Fibroblast of pulmonary artery (primary cell): Measurements from ENCODE around the gene JAKMIP1.

Experiments used
- DNase-seq: peaks from one replicate; pipeline ENCODE4 v3.0.0-alpha.2; 2010; ENCODE audit warnings: low read depth
- H3K4me3 ChIP-seq: replicated peaks from 2 replicates; pipeline ENCODE4 v1.5.1; 2011; ENCODE audit warnings: low read depth, mild to moderate bottlenecking, control low read depth, low read length, moderate library complexity
- TF ChIP-seq, protein P1 (sequence below): IDR thresholded peaks from 2 replicates; pipeline ENCODE4 v1.5.1; 2011; ENCODE audit warnings: mild to moderate bottlenecking, control low read depth, low read length, inconsistent platforms; ENCODE audit errors: missing control alignments

The JAKMIP1 gene

GRCh38 chr4:6208416-6208815 is 8.1 kb upstream of the JAKMIP1 start:
- H3K4me3 ChIP-seq = no peak overlapping the region
- no peak for DNase-seq
- TF ChIP-seq, protein P1, sequence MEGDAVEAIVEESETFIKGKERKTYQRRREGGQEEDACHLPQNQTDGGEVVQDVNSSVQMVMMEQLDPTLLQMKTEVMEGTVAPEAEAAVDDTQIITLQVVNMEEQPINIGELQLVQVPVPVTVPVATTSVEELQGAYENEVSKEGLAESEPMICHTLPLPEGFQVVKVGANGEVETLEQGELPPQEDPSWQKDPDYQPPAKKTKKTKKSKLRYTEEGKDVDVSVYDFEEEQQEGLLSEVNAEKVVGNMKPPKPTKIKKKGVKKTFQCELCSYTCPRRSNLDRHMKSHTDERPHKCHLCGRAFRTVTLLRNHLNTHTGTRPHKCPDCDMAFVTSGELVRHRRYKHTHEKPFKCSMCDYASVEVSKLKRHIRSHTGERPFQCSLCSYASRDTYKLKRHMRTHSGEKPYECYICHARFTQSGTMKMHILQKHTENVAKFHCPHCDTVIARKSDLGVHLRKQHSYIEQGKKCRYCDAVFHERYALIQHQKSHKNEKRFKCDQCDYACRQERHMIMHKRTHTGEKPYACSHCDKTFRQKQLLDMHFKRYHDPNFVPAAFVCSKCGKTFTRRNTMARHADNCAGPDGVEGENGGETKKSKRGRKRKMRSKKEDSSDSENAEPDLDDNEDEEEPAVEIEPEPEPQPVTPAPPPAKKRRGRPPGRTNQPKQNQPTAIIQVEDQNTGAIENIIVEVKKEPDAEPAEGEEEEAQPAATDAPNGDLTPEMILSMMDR = no peak

DNA sequence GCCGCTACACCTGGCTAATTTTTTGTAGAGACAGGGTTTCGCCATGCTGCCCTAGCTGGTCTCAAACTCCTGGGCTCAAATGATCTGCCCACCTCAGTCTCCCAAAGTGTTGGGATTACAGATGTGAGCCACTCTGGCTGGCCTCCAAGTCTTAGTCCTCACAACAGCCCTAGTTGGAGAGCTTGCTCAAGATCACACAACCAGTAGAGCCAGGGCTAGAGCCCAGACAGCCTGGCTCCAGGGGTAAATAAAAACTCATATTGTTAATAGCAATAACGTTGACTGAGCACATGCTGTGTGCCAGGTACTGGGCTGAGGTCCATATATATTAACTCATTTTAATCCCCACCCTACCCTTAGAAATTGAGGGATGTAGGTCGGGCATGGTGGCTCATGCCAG is 7.3 kb upstream of the JAKMIP1 start:
- no peak overlapping the region for H3K4me3 ChIP-seq
- TF ChIP-seq, protein P1 = no peak
- no peak for DNase-seq

DNA sequence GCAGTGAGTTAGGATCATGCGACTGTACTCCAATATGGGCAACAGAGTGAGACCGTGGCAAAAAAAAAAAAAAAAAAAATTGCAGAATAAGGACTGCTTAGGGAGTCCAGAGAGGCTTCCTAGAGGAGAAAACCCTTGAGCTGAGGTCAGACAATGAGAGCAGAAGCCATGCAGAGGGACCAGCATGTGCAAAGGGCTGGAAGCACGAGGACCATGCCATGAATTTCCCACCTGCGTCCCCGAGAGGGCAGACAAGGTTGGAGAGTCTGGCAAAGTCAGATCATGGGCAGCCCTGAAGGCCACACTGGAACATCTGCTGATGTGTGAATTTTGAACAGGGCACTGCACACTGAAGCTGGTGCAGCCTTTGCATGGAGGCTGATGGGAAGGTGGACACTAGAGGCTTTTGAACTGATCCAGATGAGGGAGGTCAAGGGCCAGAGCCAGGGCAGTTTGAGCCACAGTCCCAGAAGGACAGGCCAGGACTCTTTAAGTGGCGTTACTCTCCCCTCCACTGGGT is 6.5 kb upstream of the JAKMIP1 start:
- no peak overlapping the region for H3K4me3 ChIP-seq
- DNase-seq = no peak
- TF ChIP-seq, protein P1 = no peak

DNA sequence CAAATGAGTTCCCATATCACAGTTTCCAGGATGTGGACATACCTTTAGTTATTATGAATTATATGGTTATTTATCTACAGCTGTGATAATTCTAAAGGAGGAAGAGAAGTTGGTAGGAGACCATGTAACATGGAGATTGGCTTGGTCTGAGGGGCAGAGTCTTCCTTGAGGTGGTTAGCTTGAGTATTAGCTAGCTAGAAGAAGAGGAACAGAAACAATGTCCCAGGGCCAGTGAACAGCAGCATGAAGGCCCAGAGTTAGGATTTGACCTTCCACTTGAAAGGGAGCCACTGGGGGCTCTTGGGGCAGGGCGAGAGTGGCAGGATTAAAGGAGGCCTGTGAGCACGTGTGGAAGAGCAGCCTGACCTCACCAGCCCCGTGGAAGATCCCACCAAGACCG is 5.6 kb upstream of the JAKMIP1 start:
- TF ChIP-seq, protein P1 = no peak
- no peak for DNase-seq

GRCh38 chr4:6205567-6205931 is 5.2 kb upstream of the JAKMIP1 start:
- no peak for DNase-seq
- no peak overlapping the region for H3K4me3 ChIP-seq
- TF ChIP-seq, protein P1 = no peak

More for the DNA sequence above, 5.6 kb upstream of the JAKMIP1 start:
- no peak overlapping the region for H3K4me3 ChIP-seq

- TF ChIP-seq, protein P1 = no peak
- no peak for DNase-seq
- no peak overlapping the region for H3K4me3 ChIP-seq
Measured at GRCh38 chr4:6204871-6205566, 4.7 kb upstream of the JAKMIP1 start.

- no peak for DNase-seq
- no peak overlapping the region for H3K4me3 ChIP-seq
- TF ChIP-seq, protein P1 = no peak
Measured at GRCh38 chr4:6204098-6204497, 3.7 kb upstream of the JAKMIP1 start.
